Right ventricle myocardium superior (tissue), 1 donor: ENCODE data around the gene OR51T1. TPM values are rescaled to one million over a fixed set of nuclear protein-coding genes. Genes with fewer than 3 reads are reported as not detected.
"Not testable (repeated sequence)": the region's sequence is repeated elsewhere in the genome, so short reads cannot be mapped to it uniquely, and the experiment has no call there.

ENCODE experiments used
- ATAC-seq: fragments of 200-7000 bp; cut with Tn5 transposase; one replicate; pipeline ENCODE4 v1.9.1; 2020; ENCODE audit warnings: mild to moderate bottlenecking; ENCODE audit not compliant: poor library complexity
- DNase-seq: peaks from one replicate; pipeline ENCODE4 v3.0.0-alpha.2; 2020
- intact Hi-C: fragments of 100-400 bp; cut with DNase I; formaldehyde crosslinking; loops from one replicate; pipeline ENCODE4 v1.11.2; 2022
- long read RNA-seq: library from polyadenylated mRNA; unstranded; transcript quantifications from one replicate; pipeline ENCODE4 v2.0.0, GENCODE V29; 2021
- total RNA-seq: library from RNA; stranded (reverse); fragmentation: NEBNext Ultra II Directional; extraction: Animal tissue kit (Norgen Biotek cat#: 25700); gene quantifications from one replicate; pipeline ENCODE4 v1.2.1, GENCODE V29; 2021
- donor health status: DM: no; HTN: yes; CAD: no; lungs with severe emphysema.

The OR51T1 gene, protein sequence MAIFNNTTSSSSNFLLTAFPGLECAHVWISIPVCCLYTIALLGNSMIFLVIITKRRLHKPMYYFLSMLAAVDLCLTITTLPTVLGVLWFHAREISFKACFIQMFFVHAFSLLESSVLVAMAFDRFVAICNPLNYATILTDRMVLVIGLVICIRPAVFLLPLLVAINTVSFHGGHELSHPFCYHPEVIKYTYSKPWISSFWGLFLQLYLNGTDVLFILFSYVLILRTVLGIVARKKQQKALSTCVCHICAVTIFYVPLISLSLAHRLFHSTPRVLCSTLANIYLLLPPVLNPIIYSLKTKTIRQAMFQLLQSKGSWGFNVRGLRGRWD
- not detected for total RNA-seq
- long read RNA-seq = 0 reads

DNA sequence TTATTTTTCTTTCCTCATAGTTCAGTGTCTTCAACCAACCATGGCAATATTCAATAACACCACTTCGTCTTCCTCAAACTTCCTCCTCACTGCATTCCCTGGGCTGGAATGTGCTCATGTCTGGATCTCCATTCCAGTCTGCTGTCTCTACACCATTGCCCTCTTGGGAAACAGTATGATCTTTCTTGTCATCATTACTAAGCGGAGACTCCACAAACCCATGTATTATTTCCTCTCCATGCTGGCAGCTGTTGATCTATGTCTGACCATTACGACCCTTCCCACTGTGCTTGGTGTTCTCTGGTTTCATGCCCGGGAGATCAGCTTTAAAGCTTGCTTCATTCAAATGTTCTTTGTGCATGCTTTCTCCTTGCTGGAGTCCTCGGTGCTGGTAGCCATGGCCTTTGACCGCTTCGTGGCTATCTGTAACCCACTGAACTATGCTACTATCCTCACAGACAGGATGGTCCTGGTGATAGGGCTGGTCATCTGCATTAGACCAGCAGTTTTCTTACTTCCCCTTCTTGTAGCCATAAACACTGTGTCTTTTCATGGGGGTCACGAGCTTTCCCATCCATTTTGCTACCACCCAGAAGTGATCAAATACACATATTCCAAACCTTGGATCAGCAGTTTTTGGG, at the start of gene OR51T1:
OR51T1 (plus strand) TSS at position 41 of the 641 bp plus-strand sequence; CDS start at position 41, 0 bp downstream.
- ATAC-seq = no peak
- no peak for DNase-seq
- intact Hi-C loops = no loop called here

DNA sequence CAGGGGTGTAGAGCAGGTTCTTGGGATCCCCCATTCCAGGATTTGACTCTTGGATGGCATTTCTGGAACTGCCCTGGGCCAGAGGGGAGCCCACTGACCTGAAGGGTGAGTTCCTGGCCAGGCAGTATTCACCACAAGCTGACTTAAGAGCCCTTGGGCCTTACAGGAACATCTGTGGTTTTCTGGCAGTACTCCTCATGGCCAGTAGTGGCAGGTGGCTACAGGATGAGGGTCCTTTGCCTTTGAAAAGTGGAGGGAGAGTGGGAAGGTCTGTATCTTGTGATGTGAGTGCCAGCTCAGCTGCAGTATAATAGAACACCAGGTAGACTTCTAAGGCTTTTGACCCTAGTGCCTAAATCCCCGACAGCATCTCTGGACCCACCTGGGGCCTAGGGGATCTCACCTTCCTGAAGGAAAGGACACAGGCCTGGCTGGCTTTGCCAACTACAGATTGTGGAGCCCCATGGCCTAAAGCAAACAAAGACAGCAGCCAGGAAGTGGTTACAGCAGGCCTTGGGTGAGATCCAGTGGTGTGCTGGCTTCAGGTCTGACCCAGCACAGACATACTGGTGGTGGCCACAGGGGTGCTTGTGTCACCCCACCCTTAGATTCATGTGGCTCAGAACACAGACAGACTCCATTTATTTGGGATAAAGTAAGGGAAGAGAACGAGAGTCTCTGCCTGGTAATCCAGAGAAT, 41.7 kb upstream of the OR51T1 start:
- ATAC-seq = no peak
- intact Hi-C loops = no loop called here
- no peak for DNase-seq

DNA sequence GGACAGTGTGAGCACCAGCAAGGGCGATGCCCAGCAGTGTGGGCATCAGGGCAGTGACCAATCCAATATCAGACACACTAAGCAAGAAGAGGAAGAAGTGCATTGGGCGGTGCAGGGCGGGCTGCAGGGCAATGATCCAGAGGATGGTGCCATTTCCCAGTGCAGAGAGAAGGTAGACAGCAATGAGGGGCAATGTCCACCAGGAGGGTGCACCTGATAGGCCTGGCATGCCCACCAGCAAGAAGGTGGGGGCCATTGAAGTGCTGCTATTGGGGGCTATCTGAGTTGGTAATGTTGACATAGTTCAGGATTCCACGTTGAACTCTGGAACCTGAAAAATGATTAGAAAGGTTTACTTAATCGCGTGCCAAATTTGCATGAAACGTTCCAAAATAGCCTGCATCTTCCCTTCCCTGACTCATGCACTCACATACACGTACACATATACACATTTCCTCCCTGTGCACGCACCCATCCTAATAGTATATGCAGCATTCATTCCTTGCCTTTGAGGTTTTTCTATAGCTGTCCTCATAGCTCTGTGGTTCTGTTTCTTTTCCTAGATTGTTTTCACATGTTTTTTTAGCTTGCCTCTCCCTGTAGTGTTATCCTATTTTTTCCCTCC, 32.7 kb upstream of the OR51T1 start, which contains the start of gene OR51S1:
OR51S1 (minus strand) TSS at position 301 of the 625 bp plus-strand sequence; CDS start at position 301, 0 bp downstream.
- DNase-seq = no peak
- intact Hi-C loops = no loop called here
- ATAC-seq = no peak

DNA sequence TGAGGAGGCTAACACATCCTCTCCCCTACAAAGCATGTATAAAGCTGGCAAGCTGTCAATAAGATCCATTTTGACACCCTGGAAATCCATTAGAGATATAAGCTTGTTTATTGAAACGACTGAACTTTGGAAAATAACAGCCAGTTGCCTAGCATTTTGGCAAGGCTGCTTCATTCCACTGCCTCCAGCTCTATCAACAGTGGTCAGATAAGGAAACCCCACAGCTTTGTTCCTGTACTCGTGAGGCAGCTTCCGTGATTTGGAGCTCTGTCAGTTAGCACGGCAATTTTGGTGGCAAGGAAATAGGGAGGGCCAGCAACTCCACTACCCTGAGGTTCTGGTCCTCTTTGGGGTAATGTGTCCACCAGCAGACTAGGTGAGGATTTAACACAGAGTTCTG, 30.7 kb upstream of the OR51T1 start:
- no peak for DNase-seq
- peak; percentile 97 for ATAC-seq
- intact Hi-C loops = no loop called here

DNA sequence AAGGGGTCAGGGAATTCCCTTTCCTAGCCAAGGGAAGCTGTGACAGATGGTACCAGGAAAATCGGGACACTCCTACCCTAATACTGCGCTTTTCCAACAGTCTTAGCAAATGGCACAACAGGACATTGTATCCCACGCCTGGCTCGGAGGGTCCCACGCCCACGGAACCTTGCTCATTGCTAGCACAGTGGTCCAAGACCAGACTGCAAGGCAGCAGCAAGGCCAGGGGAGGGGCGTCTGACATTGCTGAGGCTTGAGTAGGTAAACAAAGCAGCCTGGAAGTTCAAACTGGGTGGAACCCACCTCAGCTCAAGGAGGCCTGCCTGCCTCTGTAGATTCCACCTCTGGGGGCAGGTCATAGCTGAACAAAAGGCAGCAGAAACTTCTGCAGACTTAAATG, 27.4 kb upstream of the OR51T1 start:
- intact Hi-C loops, ATAC-seq, DNase-seq: not testable (repeated sequence)

DNA sequence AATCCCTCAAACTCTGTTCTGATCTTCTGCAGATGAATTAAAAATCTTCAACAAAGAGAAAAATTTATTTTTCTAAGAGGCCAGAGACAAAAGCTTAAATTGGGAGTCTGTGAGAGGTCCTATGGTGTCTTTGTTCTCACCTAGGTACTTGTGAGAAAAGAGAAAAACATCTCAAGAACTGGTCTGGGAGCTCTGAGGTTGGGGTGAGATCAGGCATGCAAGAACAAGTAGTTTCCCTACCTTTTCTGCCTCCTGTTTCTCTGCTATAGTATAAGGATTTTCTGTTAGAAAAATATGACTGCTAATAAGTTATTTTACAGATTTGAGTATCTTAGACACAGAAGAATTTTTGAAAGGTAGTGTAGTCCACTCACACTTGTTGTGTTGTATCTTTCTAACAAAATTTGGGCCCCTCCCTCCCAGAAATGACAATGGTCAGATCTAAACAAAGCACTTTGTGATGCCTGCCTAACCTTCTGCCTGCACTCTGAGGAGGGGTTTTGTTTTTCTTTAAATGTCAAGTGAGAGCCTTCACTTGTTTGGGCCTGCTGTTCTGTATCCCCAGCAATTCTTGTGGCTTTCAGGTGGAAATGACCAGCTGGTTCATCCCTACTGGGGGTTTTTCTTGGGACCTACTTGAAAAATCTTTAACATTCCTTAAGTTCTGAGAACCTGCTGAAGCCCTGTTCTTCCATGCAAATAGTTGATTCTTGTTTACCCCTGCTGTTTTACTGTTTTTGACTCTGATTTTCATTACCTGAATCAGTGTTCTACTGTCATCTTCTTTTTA, 19.1 kb upstream of the OR51T1 start:
- ATAC-seq (no peak), DNase-seq (no peak)
- intact Hi-C loops = no loop called here

DNA sequence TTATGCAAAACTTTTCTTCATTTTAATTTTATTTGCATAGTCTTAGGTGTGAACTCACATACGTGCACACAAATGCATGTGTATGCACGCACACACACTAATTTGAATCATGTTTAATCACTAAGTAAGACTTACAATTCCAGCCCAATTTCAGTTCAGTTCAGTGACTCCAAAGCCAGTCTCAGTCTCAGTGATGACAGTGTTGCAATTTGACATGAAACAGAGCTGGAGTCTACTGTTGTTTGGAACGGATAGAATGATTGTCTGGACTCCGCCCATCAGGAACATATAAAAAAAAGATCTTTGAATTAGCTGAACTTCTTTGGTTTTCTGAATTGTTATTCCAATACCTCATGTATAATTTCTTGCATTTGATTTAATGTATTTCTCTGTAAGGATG, 17.8 kb upstream of the OR51T1 start:
- ATAC-seq (peak; percentile 92), DNase-seq (no peak)
- intact Hi-C loops = no loop called here

DNA sequence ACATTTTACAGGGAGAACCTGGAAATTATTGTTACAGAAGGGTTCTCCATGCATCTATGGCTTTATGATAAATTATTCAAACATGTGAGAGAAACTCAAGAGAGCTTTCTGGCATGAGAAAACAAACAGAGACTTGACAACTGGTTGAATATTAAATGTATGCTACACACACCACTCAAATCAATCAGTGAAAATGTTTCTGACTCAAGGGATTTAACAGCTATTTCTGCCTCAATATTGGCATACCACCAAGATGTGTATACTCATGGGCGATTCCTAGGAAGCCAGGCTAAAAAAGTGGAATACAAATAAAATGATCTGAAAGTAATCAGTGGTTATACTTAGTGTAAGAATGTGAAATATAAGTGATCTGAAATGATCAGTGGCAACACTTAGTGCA, 15.8 kb upstream of the OR51T1 start:
- intact Hi-C loops = no loop called here
- ATAC-seq (no peak), DNase-seq (no peak)

DNA sequence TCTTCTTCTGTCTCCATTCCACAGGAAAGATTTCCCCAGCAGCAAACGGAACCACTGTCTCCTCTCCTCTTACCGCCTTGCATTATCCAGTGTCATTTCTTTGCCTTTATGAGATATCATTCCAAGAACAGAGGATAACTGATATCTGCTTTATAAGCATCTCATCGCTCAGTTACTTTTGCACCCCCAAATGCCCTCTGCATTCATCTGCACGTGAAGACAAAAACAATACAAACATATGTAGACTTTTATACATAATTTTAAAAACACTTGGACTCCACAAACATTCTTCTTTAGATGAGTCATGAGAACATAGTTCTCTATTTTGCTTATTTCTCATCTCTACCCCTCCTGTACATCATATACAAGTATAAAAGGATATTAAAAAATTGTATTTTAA, 512 bp upstream of the OR51T1 start:
- ATAC-seq (no peak), DNase-seq (no peak)
- intact Hi-C loops = no loop called here

DNA sequence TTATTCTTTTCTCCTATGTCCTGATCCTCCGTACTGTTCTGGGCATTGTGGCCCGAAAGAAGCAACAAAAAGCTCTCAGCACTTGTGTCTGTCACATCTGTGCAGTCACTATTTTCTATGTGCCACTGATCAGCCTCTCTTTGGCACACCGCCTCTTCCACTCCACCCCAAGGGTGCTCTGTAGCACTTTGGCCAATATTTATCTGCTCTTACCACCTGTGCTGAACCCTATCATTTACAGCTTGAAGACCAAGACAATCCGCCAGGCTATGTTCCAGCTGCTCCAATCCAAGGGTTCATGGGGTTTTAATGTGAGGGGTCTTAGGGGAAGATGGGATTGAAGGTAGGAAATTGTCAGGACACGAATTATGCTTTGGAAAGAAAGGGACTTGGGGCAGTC, 843 bp downstream of the OR51T1 start:
- intact Hi-C loops = no loop called here
- ATAC-seq (no peak), DNase-seq (no peak)

DNA sequence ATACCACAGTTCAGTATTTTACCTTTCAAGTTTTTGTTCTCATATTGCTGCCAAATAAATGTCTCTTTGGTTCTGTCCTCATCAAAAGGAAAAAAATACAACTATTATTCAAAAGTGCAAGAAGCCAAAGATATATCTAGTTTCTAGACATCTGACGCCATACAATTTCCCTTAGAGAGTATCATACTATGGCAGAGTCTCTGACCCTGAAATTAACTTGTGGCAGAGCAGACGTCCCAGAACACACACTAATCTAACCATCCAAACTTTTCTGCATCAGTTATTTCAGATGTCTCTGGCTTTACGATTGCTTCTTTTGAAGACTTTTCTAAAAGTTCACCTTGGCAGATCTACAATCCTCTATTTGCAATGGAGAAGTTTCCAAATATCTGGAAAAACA, 2.7 kb downstream of the OR51T1 start:
- ATAC-seq = no peak
- intact Hi-C loops = no loop called here
- no peak for DNase-seq

DNA sequence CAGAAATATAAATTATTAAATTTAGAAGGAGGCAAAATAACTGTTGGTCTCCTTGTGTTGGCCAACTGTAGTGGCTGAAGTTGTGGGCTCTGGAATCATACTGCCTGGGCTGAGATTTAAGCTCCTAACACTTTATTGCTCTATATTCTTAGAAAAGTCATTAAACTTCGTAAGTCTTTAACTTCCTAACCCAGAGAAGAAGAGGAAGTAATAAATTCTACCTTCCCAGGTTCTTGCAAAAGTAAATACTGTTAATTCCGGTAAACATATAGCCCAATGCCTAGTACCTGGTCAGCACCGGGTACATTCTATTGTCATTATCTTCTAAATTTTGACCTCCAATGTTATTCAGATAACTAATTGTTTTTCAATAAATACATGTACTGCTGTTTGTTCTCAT, 4.5 kb downstream of the OR51T1 start:
- no peak for ATAC-seq
- DNase-seq = no peak
- intact Hi-C loops = no loop called here

DNA sequence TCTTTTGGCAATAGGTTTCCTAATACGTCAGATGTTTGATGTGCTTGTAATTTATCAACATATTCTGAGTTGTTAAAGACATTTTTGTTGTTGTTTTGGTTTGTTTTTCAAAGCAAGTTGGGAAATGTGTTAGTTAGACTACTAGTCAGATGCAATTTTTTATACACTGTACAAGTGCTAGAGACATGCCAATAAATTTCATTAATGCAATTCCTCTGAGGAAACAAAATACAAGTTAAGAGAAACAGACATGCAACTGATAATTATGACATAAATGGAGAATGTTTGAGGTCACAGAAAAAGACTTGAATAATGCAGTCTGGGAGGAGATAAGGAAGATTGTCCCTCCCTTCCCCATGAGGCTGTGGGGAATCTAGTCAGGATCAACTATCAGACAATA, 5.9 kb downstream of the OR51T1 start:
- DNase-seq (no peak), ATAC-seq (no peak)
- intact Hi-C loops = no loop called here

DNA sequence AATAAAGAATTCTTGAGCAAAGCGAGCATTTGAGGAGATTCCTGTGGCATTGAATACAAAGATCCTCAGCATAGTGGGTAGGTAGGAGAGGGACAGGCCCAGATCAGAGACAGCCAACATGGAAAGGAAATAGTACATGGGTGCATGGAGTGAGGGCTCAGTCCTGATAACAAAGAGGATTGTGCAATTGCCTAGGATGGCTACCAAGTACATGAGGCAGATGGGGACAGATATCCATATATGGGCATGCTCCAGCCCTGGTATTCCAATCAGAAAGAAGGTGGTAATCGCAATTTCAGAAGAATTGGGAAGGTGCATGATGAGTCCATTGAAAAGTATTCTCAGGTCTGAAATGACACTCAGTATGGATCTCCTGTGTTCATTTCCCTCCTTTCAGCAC, 8.6 kb downstream of the OR51T1 start:
- intact Hi-C loops = no loop called here
- ATAC-seq = no peak

DNA sequence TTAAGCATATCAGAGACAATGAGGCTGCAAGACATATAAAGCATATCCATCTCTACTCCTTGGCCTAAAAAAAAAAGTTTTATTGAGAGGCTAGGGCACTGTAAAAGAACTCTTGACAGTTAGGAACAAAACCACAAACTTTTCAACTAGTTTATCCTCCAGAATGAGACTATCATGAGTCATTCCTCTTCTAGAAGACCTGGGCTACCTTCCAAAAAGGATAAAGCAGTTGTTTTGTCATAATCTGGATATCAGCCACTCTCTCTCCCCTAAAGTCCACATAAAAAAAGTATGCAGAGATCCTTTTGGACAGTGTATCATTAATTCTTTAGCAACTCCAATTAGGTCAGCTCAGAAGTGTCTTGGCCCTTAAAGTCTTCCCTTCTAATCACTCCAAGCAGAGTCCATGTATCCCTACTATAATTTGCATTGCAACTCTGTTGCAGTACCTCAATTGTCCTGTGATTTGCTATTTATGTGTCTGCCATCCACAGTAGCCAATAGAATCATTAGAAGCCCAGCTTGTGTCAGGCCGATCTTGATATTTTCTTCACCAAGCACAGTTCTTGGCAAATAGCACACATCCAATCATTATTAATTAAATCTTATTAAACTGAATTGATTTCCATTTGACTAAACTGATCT, 10.4 kb downstream of the OR51T1 start:
- intact Hi-C loops = no loop called here
- ATAC-seq (no peak), DNase-seq (no peak)

More for the DNA sequence above, 8.6 kb downstream of the OR51T1 start:
- DNase-seq = no peak

DNA sequence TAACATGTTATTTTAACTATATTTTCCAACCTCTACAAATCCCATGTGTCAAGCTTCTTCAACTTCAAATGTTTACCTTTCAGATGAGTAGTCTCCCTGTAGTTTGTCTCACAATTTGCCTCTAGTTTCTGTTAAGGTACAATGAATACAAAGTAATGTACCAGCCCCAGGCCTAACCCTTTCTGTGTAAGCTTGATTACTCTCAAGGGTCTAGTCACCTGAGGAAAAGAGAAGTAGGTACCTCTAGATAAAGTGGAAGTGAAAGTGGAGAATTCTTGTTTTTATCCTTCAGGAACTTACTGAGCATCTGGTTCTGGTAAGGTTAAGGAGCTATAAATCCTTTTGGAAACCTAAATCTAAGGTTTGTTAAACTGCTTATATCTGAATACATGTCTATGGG, 21.8 kb downstream of the OR51T1 start, which contains the start of gene OR51A7:
OR51A7 (plus strand) TSS at position 300 of the 400 bp plus-strand sequence. CDS start 3,587 bp downstream, outside the sequence.
- ATAC-seq (no peak), DNase-seq (no peak)
- intact Hi-C loops = no loop called here

DNA sequence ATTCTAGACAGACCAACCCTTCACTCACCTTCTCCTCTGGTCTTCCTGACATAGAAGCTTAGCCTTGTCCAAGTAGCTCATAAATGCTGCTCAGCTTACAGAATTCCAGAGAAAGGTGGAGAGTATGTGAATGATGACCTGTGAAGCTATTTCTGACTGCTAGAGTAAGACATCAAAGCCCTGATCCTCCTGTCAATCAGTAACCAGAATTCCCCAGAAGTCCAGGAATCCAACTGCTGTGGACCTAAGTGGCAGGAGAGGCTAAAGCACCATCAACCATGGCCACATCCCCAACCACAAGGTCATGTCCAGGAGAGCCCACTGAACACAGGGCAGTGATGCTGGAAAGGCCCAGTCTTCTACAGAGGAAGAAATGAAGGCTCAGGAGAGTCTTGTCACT, 34.9 kb downstream of the OR51T1 start:
- intact Hi-C loops = no loop called here
- DNase-seq (no peak), ATAC-seq (no peak)

DNA sequence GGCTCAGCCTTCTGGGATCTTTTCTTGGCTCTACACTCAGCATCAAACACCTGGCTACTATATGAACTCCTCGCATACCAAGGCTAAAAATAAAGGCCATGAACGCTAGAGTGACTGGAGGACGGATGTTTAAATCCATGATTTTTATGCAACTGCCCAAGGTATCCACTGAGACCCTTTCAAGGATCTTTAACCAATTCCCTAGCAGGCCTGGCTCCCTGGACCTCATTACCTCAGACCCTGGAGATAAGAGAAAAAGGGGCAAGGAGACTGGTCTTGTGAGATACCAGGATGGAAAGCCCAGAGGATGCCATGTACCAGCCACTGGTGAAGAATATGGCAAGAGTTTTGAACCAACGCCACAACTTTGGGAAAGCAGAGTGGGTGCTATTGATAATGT, 37.5 kb downstream of the OR51T1 start, which contains the start of gene OR51G2:
OR51G2 (minus strand) TSS at position 101 of the 400 bp plus-strand sequence. CDS start 3,687 bp downstream, outside the sequence.
- no peak for ATAC-seq
- DNase-seq = no peak
- intact Hi-C loops = no loop called here
